ENCODE data around the gene MBP.

DNA sequence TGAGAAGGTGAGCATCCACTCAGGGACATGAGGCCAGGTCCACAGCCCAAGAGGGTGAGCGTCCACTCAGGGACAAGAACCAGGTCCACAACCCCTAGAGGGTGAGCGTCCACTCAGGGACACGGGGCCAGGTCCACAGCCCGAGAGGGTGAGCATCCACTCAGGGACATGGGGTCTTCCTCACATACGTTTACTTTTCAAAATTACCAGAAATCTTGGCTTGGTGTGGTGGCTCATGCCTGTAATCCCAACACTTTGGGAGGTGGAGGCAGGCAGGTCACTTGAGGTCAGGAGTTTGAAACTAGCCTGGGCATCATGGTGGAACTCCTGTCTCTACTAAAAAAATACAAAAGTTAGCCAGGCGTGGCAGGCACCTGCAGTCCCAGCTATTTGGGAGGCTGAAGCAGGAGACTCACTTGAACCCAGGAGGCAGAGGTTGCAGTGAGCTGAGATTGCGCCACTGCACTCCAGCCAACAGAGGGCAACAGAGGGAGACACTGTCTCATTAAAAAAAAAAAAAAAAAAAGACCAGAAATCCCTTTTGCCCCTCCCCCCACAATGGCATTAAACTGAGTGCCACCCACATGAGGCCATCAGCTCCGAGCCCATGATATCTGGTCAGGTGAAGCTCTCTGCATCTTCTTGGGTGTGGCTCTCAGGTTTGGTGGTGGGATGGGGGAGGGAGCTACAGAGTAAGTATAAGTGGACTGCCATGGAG is 9.0 kb upstream of the MBP start:
- TF ChIP-seq, protein P1, sequence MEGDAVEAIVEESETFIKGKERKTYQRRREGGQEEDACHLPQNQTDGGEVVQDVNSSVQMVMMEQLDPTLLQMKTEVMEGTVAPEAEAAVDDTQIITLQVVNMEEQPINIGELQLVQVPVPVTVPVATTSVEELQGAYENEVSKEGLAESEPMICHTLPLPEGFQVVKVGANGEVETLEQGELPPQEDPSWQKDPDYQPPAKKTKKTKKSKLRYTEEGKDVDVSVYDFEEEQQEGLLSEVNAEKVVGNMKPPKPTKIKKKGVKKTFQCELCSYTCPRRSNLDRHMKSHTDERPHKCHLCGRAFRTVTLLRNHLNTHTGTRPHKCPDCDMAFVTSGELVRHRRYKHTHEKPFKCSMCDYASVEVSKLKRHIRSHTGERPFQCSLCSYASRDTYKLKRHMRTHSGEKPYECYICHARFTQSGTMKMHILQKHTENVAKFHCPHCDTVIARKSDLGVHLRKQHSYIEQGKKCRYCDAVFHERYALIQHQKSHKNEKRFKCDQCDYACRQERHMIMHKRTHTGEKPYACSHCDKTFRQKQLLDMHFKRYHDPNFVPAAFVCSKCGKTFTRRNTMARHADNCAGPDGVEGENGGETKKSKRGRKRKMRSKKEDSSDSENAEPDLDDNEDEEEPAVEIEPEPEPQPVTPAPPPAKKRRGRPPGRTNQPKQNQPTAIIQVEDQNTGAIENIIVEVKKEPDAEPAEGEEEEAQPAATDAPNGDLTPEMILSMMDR (IDR thresholded peaks at IDR 0.05): no peak
- no peak for TF ChIP-seq POLR2A (IDR thresholded peaks at IDR 0.05)

Measured in lower leg skin (tissue), 3 donors.